Tibial nerve (tissue), 3 donors: ENCODE results near the gene ARHGEF37.

Experiments
- POLR2A ChIP-seq, 2 donors: fragments of 450-650 bp; IDR thresholded peaks; one replicate each; pipeline ENCODE4 v1.6.1; 2017; ENCODE audit warnings: antibody characterized with exemption in 2 of 2, mild to moderate bottlenecking in 2 of 2, moderate library complexity in 2 of 2
- TF ChIP-seq, protein P1 (sequence below), 5 experiments: fragments of 200-600 bp in 3 of 5; fragments of 450-650 bp in 2 of 5; sonication (generic) in 3 of 5; IDR thresholded peaks; one replicate each; pipeline ENCODE4 v1.5.1; 2016 to 2019; ENCODE audit warnings: antibody characterized with exemption in 5 of 5, mild to moderate bottlenecking in 3 of 5, moderate library complexity in 2 of 5

- TF ChIP-seq, protein P1, sequence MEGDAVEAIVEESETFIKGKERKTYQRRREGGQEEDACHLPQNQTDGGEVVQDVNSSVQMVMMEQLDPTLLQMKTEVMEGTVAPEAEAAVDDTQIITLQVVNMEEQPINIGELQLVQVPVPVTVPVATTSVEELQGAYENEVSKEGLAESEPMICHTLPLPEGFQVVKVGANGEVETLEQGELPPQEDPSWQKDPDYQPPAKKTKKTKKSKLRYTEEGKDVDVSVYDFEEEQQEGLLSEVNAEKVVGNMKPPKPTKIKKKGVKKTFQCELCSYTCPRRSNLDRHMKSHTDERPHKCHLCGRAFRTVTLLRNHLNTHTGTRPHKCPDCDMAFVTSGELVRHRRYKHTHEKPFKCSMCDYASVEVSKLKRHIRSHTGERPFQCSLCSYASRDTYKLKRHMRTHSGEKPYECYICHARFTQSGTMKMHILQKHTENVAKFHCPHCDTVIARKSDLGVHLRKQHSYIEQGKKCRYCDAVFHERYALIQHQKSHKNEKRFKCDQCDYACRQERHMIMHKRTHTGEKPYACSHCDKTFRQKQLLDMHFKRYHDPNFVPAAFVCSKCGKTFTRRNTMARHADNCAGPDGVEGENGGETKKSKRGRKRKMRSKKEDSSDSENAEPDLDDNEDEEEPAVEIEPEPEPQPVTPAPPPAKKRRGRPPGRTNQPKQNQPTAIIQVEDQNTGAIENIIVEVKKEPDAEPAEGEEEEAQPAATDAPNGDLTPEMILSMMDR (IDR thresholded peaks at IDR 0.05): no peak
- TF ChIP-seq POLR2A (IDR thresholded peaks at IDR 0.05): no peak
Observed at GRCh38 chr5:149667829-149668330, 86.6 kb downstream of the ARHGEF37 start.
